Neutrophil (primary cell): Measurements from ENCODE around the gene CDKAL1.

ENCODE experiments used
- H3K27ac ChIP-seq: fragments of 200-600 bp; sonication (generic); 2 replicates; pipeline ENCODE4 v1.5.1; 2016; ENCODE audit warnings: mild to moderate bottlenecking, moderate library complexity
- H3K27me3 ChIP-seq: fragments of 200-600 bp; sonication (generic); 2 replicates; pipeline ENCODE4 v1.6.0; 2016; ENCODE audit warnings: mild to moderate bottlenecking
- H3K36me3 ChIP-seq: fragments of 200-600 bp; sonication (generic); 2 replicates; pipeline ENCODE4 v1.5.1; 2017
- H3K4me1 ChIP-seq, 2 experiments: fragments of 200-600 bp in 1 of 2; sonication (generic) in 1 of 2; 1 replicate in 1 of 2; 2 replicates in 1 of 2; pipeline versions ENCODE4 v1.5.1 to v1.6.1; 2013 to 2016; ENCODE audit warnings: low read depth in 1 of 2, low read length in 1 of 2, mild to moderate bottlenecking in 1 of 2, moderate library complexity in 1 of 2; ENCODE audit not compliant: control insufficient read depth in 1 of 2, insufficient read depth in 1 of 2
- H3K4me3 ChIP-seq, 2 experiments: fragments of 200-600 bp in 1 of 2; sonication (generic) in 1 of 2; 1 replicate in 1 of 2; 2 replicates in 1 of 2; pipeline ENCODE4 v1.5.1; 2013 to 2016; ENCODE audit warnings: low read depth in 1 of 2, low read length in 1 of 2, mild to moderate bottlenecking in 1 of 2, moderate library complexity in 1 of 2
- H3K9me3 ChIP-seq: fragments of 200-600 bp; sonication (generic); 2 replicates; pipeline ENCODE4 v1.5.1; 2016
- CTCF ChIP-seq: fragments of 200-600 bp; sonication (generic); IDR thresholded peaks from 2 replicates; pipeline ENCODE4 v1.5.1; 2016; ENCODE audit warnings: antibody characterized with exemption

CDKAL1 gene

GRCh38 chr6:20965276-20965675, 431.0 kb downstream of the CDKAL1 start:
- no peak overlapping the region for H3K27ac ChIP-seq
- no peaks in the 10 kb centered on the region for H3K4me1 ChIP-seq
- TF ChIP-seq CTCF: no peak
- H3K27me3 ChIP-seq: no peaks in the 10 kb centered on the region
- H3K9me3 ChIP-seq: no peaks in the 10 kb centered on the region
- H3K4me3 ChIP-seq: no peak overlapping the region
- H3K36me3 ChIP-seq: no peaks in the 10 kb centered on the region

GRCh38 chr6:20965915-20966314, 431.7 kb downstream of the CDKAL1 start:
- Histone ChIP-seq H3K27ac (no peak overlapping the region), H3K9me3 (no peaks in the 10 kb centered on the region), H3K36me3 (no peaks in the 10 kb centered on the region), H3K4me1 (no peaks in the 10 kb centered on the region), H3K4me3 (no peak overlapping the region), H3K27me3 (no peaks in the 10 kb centered on the region)
- TF ChIP-seq CTCF: no peak

DNA sequence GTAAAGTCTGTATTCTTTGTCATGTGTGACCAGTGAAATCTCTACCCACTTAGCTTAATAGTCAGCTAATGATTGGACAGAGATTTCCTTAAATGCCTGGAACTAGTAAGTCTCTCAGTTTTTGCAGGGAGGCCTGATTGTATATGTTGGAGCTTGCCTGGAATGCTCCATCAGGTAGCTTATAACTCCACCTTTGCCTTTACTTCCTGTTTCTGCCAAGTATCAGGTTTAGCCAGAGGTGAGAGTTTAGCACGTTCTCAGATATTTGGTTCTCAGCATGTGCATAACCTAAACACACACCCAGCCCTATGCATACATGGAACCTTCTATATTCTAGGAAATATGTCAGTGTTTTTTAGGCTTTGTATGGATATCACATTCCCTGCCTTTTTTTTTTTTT, 435.3 kb downstream of the CDKAL1 start:
- H3K27ac ChIP-seq: no peak overlapping the region
- no peaks in the 10 kb centered on the region for H3K4me1 ChIP-seq
- no peak for TF ChIP-seq CTCF
- H3K27me3 ChIP-seq: no peaks in the 10 kb centered on the region
- H3K36me3 ChIP-seq: no peaks in the 10 kb centered on the region
- H3K4me3 ChIP-seq: no peak overlapping the region
- no peaks in the 10 kb centered on the region for H3K9me3 ChIP-seq

GRCh38 chr6:20976391-20976918, 442.2 kb downstream of the CDKAL1 start:
- Histone ChIP-seq H3K27ac (no peak overlapping the region), H3K27me3 (no peaks in the 10 kb centered on the region), H3K4me3 (no peak overlapping the region), H3K36me3 (no peaks in the 10 kb centered on the region), H3K9me3 (no peaks in the 10 kb centered on the region), H3K4me1 (no peaks in the 10 kb centered on the region)
- TF ChIP-seq CTCF: no peak

- Histone ChIP-seq H3K4me1 (no peaks in the 10 kb centered on the region), H3K36me3 (no peaks in the 10 kb centered on the region), H3K4me3 (no peak overlapping the region), H3K27me3 (no peaks in the 10 kb centered on the region), H3K9me3 (no peaks in the 10 kb centered on the region), H3K27ac (no peak overlapping the region)
- no peak for TF ChIP-seq CTCF
Observed at GRCh38 chr6:20978151-20978614, 443.9 kb downstream of the CDKAL1 start.

DNA sequence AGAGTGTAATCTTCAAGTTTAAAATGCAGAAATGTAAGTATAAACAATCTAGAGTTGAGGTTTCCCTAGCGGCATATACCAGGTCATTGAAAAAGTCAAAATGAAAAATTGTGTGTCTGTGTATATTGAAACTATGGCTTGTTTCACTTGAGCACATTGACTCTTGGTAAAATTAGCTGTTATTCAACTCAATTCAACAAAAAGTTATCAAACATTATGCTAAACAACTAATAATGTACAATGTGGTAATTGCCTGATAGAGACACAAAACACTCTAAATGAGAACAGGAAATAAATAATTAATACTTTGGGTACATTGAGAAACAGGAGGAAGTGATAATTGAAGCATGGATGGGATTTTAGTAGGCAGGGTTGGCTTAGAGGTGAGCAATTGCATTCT, 444.8 kb downstream of the CDKAL1 start:
- Histone ChIP-seq H3K36me3 (no peaks in the 10 kb centered on the region), H3K27me3 (no peaks in the 10 kb centered on the region), H3K4me3 (no peak overlapping the region), H3K4me1 (no peaks in the 10 kb centered on the region), H3K9me3 (no peaks in the 10 kb centered on the region), H3K27ac (no peak overlapping the region)
- no peak for TF ChIP-seq CTCF
